ENCODE results near the gene GPR137B.

GRCh38 chr1:236141447-236142252, 689 bp upstream of the GPR137B start:
- TF ChIP-seq CTCF (conservative IDR thresholded peaks at IDR 0.05; ENCODE audit: low read depth, low read length) (no peak), EZH2 (IDR thresholded peaks at IDR 0.05; ENCODE audit: borderline replicate concordance, low read depth, low read length, poor library complexity, severe bottlenecking) (no peak)

Measured in A673 (cell line).